Left renal pelvis (tissue), 4 donors: Measurements from ENCODE around the gene VPS33B. TPM values are rescaled to one million over a fixed set of nuclear protein-coding genes. Genes with fewer than 3 reads are reported as not detected.

Experiments
- DNase-seq, 4 donors: peaks; one replicate each; pipeline ENCODE4 v3.0.0-alpha.2; 2013; ENCODE audit warnings: low read depth in 4 of 4, low spot score in 3 of 4
- polyA plus RNA-seq, 4 donors: library from polyadenylated mRNA; unstranded; fragments of 120-200 nt; gene quantifications; one replicate each; pipeline ENCODE4 v1.2.1, GENCODE V29; 2013; ENCODE audit not compliant: insufficient read length in 4 of 4

VPS33B gene
- polyA plus RNA-seq, 4 donors = 15.5 to 22.3 (median 18.9) TPM

GRCh38 chr15:90953947-90954711 lies 68.3 kb downstream of the VPS33B start:
- DNase-seq = no peak

GRCh38 chr15:90952901-90953677 lies 69.3 kb downstream of the VPS33B start:
- DNase-seq = no peak

- DNase-seq = no peak
These were observed 71.7 kb downstream of the VPS33B start for GRCh38 chr15:90950676-90951075.

GRCh38 chr15:90949979-90950675 lies 72.3 kb downstream of the VPS33B start:
- no peak for DNase-seq

Other genes with a start within 250 kb of the VPS33B start
- 10 to 100 TPM; 40.6 to 50.6 (median 44.7) TPM for gene FURIN, start 154.0 kb downstream of the VPS33B start, polyA plus RNA-seq
- gene FES, start 138.1 kb downstream of the VPS33B start, polyA plus RNA-seq = 10 to 100 TPM in 3 of 4 donors, 1 to 10 TPM in 1; 9.4 to 23.0 (median 17.3) TPM
- 10 to 100 TPM; 41.1 to 64.7 (median 54.2) TPM for gene MAN2A2, start 119.3 kb downstream of the VPS33B start, polyA plus RNA-seq
- gene HDDC3, start 90.0 kb downstream of the VPS33B start, polyA plus RNA-seq = 10 to 100 TPM in 3 of 4 donors, 1 to 10 TPM in 1; 9.9 to 16.4 (median 15.2) TPM
- 10 to 100 TPM; 44.9 to 75.4 (median 63.6) TPM for gene UNC45A, start 87.3 kb downstream of the VPS33B start, polyA plus RNA-seq
- 10 to 100 TPM; 13.5 to 20.4 (median 14.9) TPM for gene RCCD1, start 67.7 kb downstream of the VPS33B start, polyA plus RNA-seq
- 10 to 100 TPM; 68.1 to 80.8 (median 79.9) TPM for gene PRC1, start 28.1 kb downstream of the VPS33B start, polyA plus RNA-seq
- gene SV2B, start 77.7 kb upstream of the VPS33B start, polyA plus RNA-seq = 1 to 10 TPM in 1 of 4 donors, under 1 TPM in 3; 0.79 to 1.3 (median 0.87) TPM